HG02973 (cell line): ENCODE results near the gene TMC7.

Source experiments
- ATAC-seq: cut with Tn5 transposase; IDR thresholded peaks from one replicate; pipeline ENCODE4 v1.9.1; 2021; ENCODE audit warnings: moderate library complexity; ENCODE audit not compliant: unreplicated experiment

TMC7 gene

GRCh38 chr16:19112099-19112407, 128.3 kb downstream of the TMC7 start:
- ATAC-seq = no peak
